Measurements from ENCODE around the gene MEPCE. TPM values are rescaled to one million over a fixed set of nuclear protein-coding genes. Genes with fewer than 3 reads are reported as not detected.
A peak's percentile ranks its signal among the peaks of the same experiment; 100 is the strongest.
"Not testable (repeated sequence)": the region's sequence is repeated elsewhere in the genome, so short reads cannot be mapped to it uniquely, and the experiment has no call there.

Gene MEPCE
- total and polyA plus RNA-seq, 5 donors from 2014 or later = 10.2 to 73.1 (median 14.5) TPM

- H3K27ac Mint-ChIP-seq; DNase-seq; ATAC-seq (ENCODE audit: low read depth in 2 of 2): not testable (repeated sequence)
Observed at GRCh38 chr7:100447363-100447762, 17.7 kb downstream of the MEPCE start.

GRCh38 chr7:100449190-100449795 lies 19.7 kb downstream of the MEPCE start:
- Mint-ChIP-seq H3K27ac (no peak overlapping the region), H3K4me3 (no peak overlapping the region), H3K9me3 (no peaks in the 10 kb centered on the region)

More at GRCh38 chr7:100447363-100447762, 17.7 kb downstream of the MEPCE start:
- H3K4me3 ChIP-seq (ENCODE audit: low read depth, low read length); H3K4me1 ChIP-seq (ENCODE audit: control insufficient read depth, insufficient read depth, low read length, poor library complexity, severe bottlenecking); H3K4me3 Mint-ChIP-seq; H3K27me3 Mint-ChIP-seq; H3K9me3 Mint-ChIP-seq; H3K36me3 Mint-ChIP-seq; H3K27ac ChIP-seq (ENCODE audit: insufficient read depth, low read length, poor library complexity, severe bottlenecking); H3K9me3 ChIP-seq (ENCODE audit: control insufficient read depth in 2 of 2, low read length in 2 of 2); H3K36me3 ChIP-seq (ENCODE audit: control insufficient read depth, insufficient read depth, low read length); H3K27me3 ChIP-seq (ENCODE audit: control insufficient read depth, insufficient read depth, low read length): not testable (repeated sequence)
- H3K4me1 Mint-ChIP-seq = peaks cover 0 to 23% (median 5%) of the 10 kb centered on the region in 4 donors

GRCh38 chr7:100452513-100452912 lies 22.9 kb downstream of the MEPCE start:
- peaks cover 4% of the 10 kb centered on the region for H3K36me3 Mint-ChIP-seq
- no peak for ATAC-seq (ENCODE audit: low read depth in 2 of 2)
- no peak overlapping the region for H3K4me3 Mint-ChIP-seq

More at GRCh38 chr7:100449190-100449795, 19.7 kb downstream of the MEPCE start:
- DNase-seq (no peak), ATAC-seq (ENCODE audit: low read depth in 2 of 2) (no peak)
- no peaks in the 10 kb centered on the region for H3K36me3 ChIP-seq (ENCODE audit: control insufficient read depth, insufficient read depth, low read length)
- H3K9me3 ChIP-seq (ENCODE audit: control insufficient read depth in 2 of 2, low read length in 2 of 2) = no peaks in the 10 kb centered on the region
- peaks cover 0 to 19% (median 5%) of the 10 kb centered on the region in 4 donors for H3K4me1 Mint-ChIP-seq
- no peak overlapping the region for H3K4me3 ChIP-seq (ENCODE audit: low read depth, low read length)
- peaks cover 7% of the 10 kb centered on the region for H3K4me1 ChIP-seq (ENCODE audit: control insufficient read depth, insufficient read depth, low read length, poor library complexity, severe bottlenecking)
- no peaks in the 10 kb centered on the region for H3K27me3 ChIP-seq (ENCODE audit: control insufficient read depth, insufficient read depth, low read length)
- H3K27ac ChIP-seq (ENCODE audit: insufficient read depth, low read length, poor library complexity, severe bottlenecking) = no peak overlapping the region
- no peaks in the 10 kb centered on the region for H3K27me3 Mint-ChIP-seq
- no peaks in the 10 kb centered on the region for H3K36me3 Mint-ChIP-seq

GRCh38 chr7:100453854-100454253 lies 24.2 kb downstream of the MEPCE start:
- not testable (repeated sequence) for H3K36me3 Mint-ChIP-seq; H3K27ac Mint-ChIP-seq; H3K27me3 ChIP-seq (ENCODE audit: control insufficient read depth, insufficient read depth, low read length); H3K9me3 ChIP-seq (ENCODE audit: control insufficient read depth in 2 of 2, low read length in 2 of 2); H3K4me1 ChIP-seq (ENCODE audit: control insufficient read depth, insufficient read depth, low read length, poor library complexity, severe bottlenecking); H3K4me3 ChIP-seq (ENCODE audit: low read depth, low read length); H3K36me3 ChIP-seq (ENCODE audit: control insufficient read depth, insufficient read depth, low read length); ATAC-seq (ENCODE audit: low read depth in 2 of 2); H3K4me3 Mint-ChIP-seq; H3K9me3 Mint-ChIP-seq; H3K27ac ChIP-seq (ENCODE audit: insufficient read depth, low read length, poor library complexity, severe bottlenecking); H3K27me3 Mint-ChIP-seq; DNase-seq
- H3K4me1 Mint-ChIP-seq = peaks cover 0 to 21% (median 8%) of the 10 kb centered on the region in 4 donors

More at GRCh38 chr7:100452513-100452912, 22.9 kb downstream of the MEPCE start:
- H3K4me1 ChIP-seq (ENCODE audit: control insufficient read depth, insufficient read depth, low read length, poor library complexity, severe bottlenecking) = peaks cover 7% of the 10 kb centered on the region
- Mint-ChIP-seq H3K4me1 (peaks cover 0 to 21% (median 8%) of the 10 kb centered on the region in 4 donors), H3K9me3 (no peaks in the 10 kb centered on the region), H3K27ac (no peak overlapping the region), H3K27me3 (no peaks in the 10 kb centered on the region)
- no peak for DNase-seq
- H3K9me3 ChIP-seq (ENCODE audit: control insufficient read depth in 2 of 2, low read length in 2 of 2) = no peaks in the 10 kb centered on the region
- no peak overlapping the region for H3K27ac ChIP-seq (ENCODE audit: insufficient read depth, low read length, poor library complexity, severe bottlenecking)
- H3K36me3 ChIP-seq (ENCODE audit: control insufficient read depth, insufficient read depth, low read length) = no peaks in the 10 kb centered on the region
- no peaks in the 10 kb centered on the region for H3K27me3 ChIP-seq (ENCODE audit: control insufficient read depth, insufficient read depth, low read length)
- H3K4me3 ChIP-seq (ENCODE audit: low read depth, low read length) = no peak overlapping the region

- no peak for ATAC-seq (ENCODE audit: low read depth in 2 of 2)
Observed at GRCh38 chr7:100455206-100455605, 25.6 kb downstream of the MEPCE start.

GRCh38 chr7:100456562-100456961 lies 26.9 kb downstream of the MEPCE start:
- Mint-ChIP-seq H3K27ac (peak overlapping the region in 1 of 3 donors; percentile 78), H3K27me3 (no peaks in the 10 kb centered on the region), H3K4me3 (no peak overlapping the region), H3K4me1 (peaks cover 0 to 15% (median 5%) of the 10 kb centered on the region in 4 donors), H3K9me3 (no peaks in the 10 kb centered on the region), H3K36me3 (peaks cover 4% of the 10 kb centered on the region)
- DNase-seq (no peak), ATAC-seq (ENCODE audit: low read depth in 2 of 2) (no peak)
- H3K4me3 ChIP-seq (ENCODE audit: low read depth, low read length) = no peak overlapping the region
- no peaks in the 10 kb centered on the region for H3K27me3 ChIP-seq (ENCODE audit: control insufficient read depth, insufficient read depth, low read length)
- peaks cover 6% of the 10 kb centered on the region for H3K36me3 ChIP-seq (ENCODE audit: control insufficient read depth, insufficient read depth, low read length)
- H3K27ac ChIP-seq (ENCODE audit: insufficient read depth, low read length, poor library complexity, severe bottlenecking) = no peak overlapping the region
- H3K4me1 ChIP-seq (ENCODE audit: control insufficient read depth, insufficient read depth, low read length, poor library complexity, severe bottlenecking) = no peaks in the 10 kb centered on the region
- no peaks in the 10 kb centered on the region for H3K9me3 ChIP-seq (ENCODE audit: control insufficient read depth in 2 of 2, low read length in 2 of 2)

More at GRCh38 chr7:100455206-100455605, 25.6 kb downstream of the MEPCE start:
- H3K27ac ChIP-seq (ENCODE audit: insufficient read depth, low read length, poor library complexity, severe bottlenecking) = no peak overlapping the region
- H3K4me1 Mint-ChIP-seq = peaks cover 0 to 21% (median 8%) of the 10 kb centered on the region in 4 donors
- no peaks in the 10 kb centered on the region for H3K27me3 Mint-ChIP-seq
- H3K4me1 ChIP-seq (ENCODE audit: control insufficient read depth, insufficient read depth, low read length, poor library complexity, severe bottlenecking) = peaks cover 6% of the 10 kb centered on the region
- H3K9me3 Mint-ChIP-seq = no peaks in the 10 kb centered on the region
- DNase-seq = no peak
- peaks cover 4% of the 10 kb centered on the region for H3K36me3 ChIP-seq (ENCODE audit: control insufficient read depth, insufficient read depth, low read length)
- H3K4me3 ChIP-seq (ENCODE audit: low read depth, low read length) = no peak overlapping the region
- H3K27ac Mint-ChIP-seq = peak overlapping the region in 1 of 3 donors; percentile 90
- H3K9me3 ChIP-seq (ENCODE audit: control insufficient read depth in 2 of 2, low read length in 2 of 2) = no peaks in the 10 kb centered on the region
- H3K36me3 Mint-ChIP-seq = peaks cover 4% of the 10 kb centered on the region
- no peaks in the 10 kb centered on the region for H3K27me3 ChIP-seq (ENCODE audit: control insufficient read depth, insufficient read depth, low read length)
- peak overlapping the region in 1 of 4 donors; percentile 38 for H3K4me3 Mint-ChIP-seq

GRCh38 chr7:100457033-100457432 lies 27.4 kb downstream of the MEPCE start:
- Mint-ChIP-seq H3K4me3 (no peak overlapping the region), H3K27ac (no peak overlapping the region)

GRCh38 chr7:100464210-100464660 lies 34.6 kb downstream of the MEPCE start, which contains the start of gene SPACDR:
Gene SPACDR (minus strand): TSS chr7:100464260. CDS start chr7:100464025, 235 bp downstream.
- Histone ChIP-seq H3K36me3 (ENCODE audit: control insufficient read depth, insufficient read depth, low read length) (peaks cover 36% of the 10 kb centered on the region), H3K9me3 (ENCODE audit: control insufficient read depth in 2 of 2, low read length in 2 of 2) (no peaks in the 10 kb centered on the region), H3K27ac (ENCODE audit: insufficient read depth, low read length, poor library complexity, severe bottlenecking) (no peak within 1 kb of the TSS), H3K4me1 (ENCODE audit: control insufficient read depth, insufficient read depth, low read length, poor library complexity, severe bottlenecking) (peaks cover 1% of the 10 kb centered on the region), H3K27me3 (ENCODE audit: control insufficient read depth, insufficient read depth, low read length) (no peaks in the 10 kb centered on the region), H3K4me3 (ENCODE audit: low read depth, low read length) (no peak within 1 kb of the TSS)
- no peak for DNase-seq
- Mint-ChIP-seq H3K27me3 (no peaks in the 10 kb centered on the region), H3K27ac (peak within 1 kb of the TSS; percentile 7 to 74 (median 65)), H3K9me3 (no peaks in the 10 kb centered on the region), H3K4me1 (peaks cover 0 to 11% (median 2%) of the 10 kb centered on the region in 4 donors), H3K36me3 (peaks cover 6% of the 10 kb centered on the region), H3K4me3 (no peak within 1 kb of the TSS)
- ATAC-seq (ENCODE audit: low read depth in 2 of 2) = no peak

More at GRCh38 chr7:100457033-100457432, 27.4 kb downstream of the MEPCE start:
- no peaks in the 10 kb centered on the region for H3K27me3 ChIP-seq (ENCODE audit: control insufficient read depth, insufficient read depth, low read length)
- H3K36me3 ChIP-seq (ENCODE audit: control insufficient read depth, insufficient read depth, low read length) = peaks cover 6% of the 10 kb centered on the region
- H3K4me3 ChIP-seq (ENCODE audit: low read depth, low read length) = no peak overlapping the region
- ATAC-seq (ENCODE audit: low read depth in 2 of 2) (no peak), DNase-seq (no peak)
- Mint-ChIP-seq H3K36me3 (peaks cover 7% of the 10 kb centered on the region), H3K27me3 (no peaks in the 10 kb centered on the region), H3K4me1 (peaks cover 0 to 15% (median 5%) of the 10 kb centered on the region in 4 donors), H3K9me3 (no peaks in the 10 kb centered on the region)
- no peaks in the 10 kb centered on the region for H3K4me1 ChIP-seq (ENCODE audit: control insufficient read depth, insufficient read depth, low read length, poor library complexity, severe bottlenecking)
- H3K9me3 ChIP-seq (ENCODE audit: control insufficient read depth in 2 of 2, low read length in 2 of 2) = no peaks in the 10 kb centered on the region
- H3K27ac ChIP-seq (ENCODE audit: insufficient read depth, low read length, poor library complexity, severe bottlenecking) = no peak overlapping the region
